HCT116 (cell line): ENCODE data around the gene KLF14. TPM values are rescaled to one million over a fixed set of nuclear protein-coding genes. Genes with fewer than 3 reads are reported as not detected.

ENCODE experiments used
- ATAC-seq: fragments of 200-7000 bp; cut with Tn5 transposase; 2 replicates; pipeline ENCODE4 v1.9.1; 2020; ENCODE audit warnings: mild to moderate bottlenecking, moderate library complexity
- BruUV-seq: library from RNA; stranded (reverse); fragments of 400-500 nt; replicated peaks from 2 replicates; lab custom pipeline; 2021; lab: Mats Ljungman, UMichigan
- CTCF ChIA-PET: fragments of 300-600 bp; sonication (Branson Sonifier 250); formaldehyde crosslinking; loops from one replicate; lab custom pipeline; 2021; ENCODE audit warnings: antibody characterized with exemption; lab: Charles Lee
- POLR2A ChIA-PET: fragments of 300-600, 350-600 bp; sonication (Branson Sonifier 250); formaldehyde crosslinking; loops from one replicate; lab custom pipeline; 2021; ENCODE audit warnings: antibody characterized with exemption; lab: Charles Lee
- RAD21 ChIA-PET, 2 experiments: fragments of 300-600 bp; sonication (Branson Sonifier 250); formaldehyde crosslinking; loops; one replicate each; lab custom pipeline; 2023; ENCODE audit warnings: low total read pairs in 2 of 2; ENCODE audit not compliant: uncharacterized antibody in 2 of 2, unreplicated experiment in 2 of 2, low non-redundant PET in 1 of 2; lab: Charles Lee
- DNase-seq: peaks from one replicate; pipeline ENCODE4 v3.0.0-alpha.2; 2010; ENCODE audit warnings: low read depth, low spot score
- H2AFZ ChIP-seq: fragments of 200-600 bp; shearing (Covaris generic), sonication (generic); 2 replicates; pipeline ENCODE4 v1.6.1; 2017; ENCODE audit warnings: low read depth, mixed run types, mixed read lengths, antibody characterized with exemption, low read length; ENCODE audit not compliant: poor library complexity, severe bottlenecking
- H3K27ac ChIP-seq: 2 replicates; pipeline ENCODE4 v1.5.1; 2012; ENCODE audit warnings: low read depth, low read length
- H3K27me3 ChIP-seq: fragments of 200-600 bp; sonication (generic); 2 replicates; pipeline ENCODE4 v1.6.1; 2016; ENCODE audit warnings: mixed run types, low read length, mixed read lengths; ENCODE audit not compliant: insufficient read depth
- H3K36me3 ChIP-seq, 2 experiments: fragments of 200-500 bp in 1 of 2; fragments of 200-600 bp in 1 of 2; sonication (Bioruptor generic) in 1 of 2; sonication (generic) in 1 of 2; 2 replicates each; pipeline versions ENCODE4 v1.5.1 to v1.6.1; 2014 to 2016; ENCODE audit warnings: low read length in 2 of 2, inconsistent platforms in 1 of 2, mixed read lengths in 1 of 2, mixed run types in 1 of 2; ENCODE audit not compliant: insufficient read depth in 2 of 2, control insufficient read depth in 1 of 2
- H3K4me1 ChIP-seq, 2 experiments: fragments of 200-600 bp in 1 of 2; sonication (generic) in 1 of 2; 2 replicates each; pipeline versions ENCODE4 v1.5.1 to v1.6.1; 2012 to 2017; ENCODE audit warnings: low read length in 2 of 2, inconsistent platforms in 1 of 2, mild to moderate bottlenecking in 1 of 2, mixed read lengths in 1 of 2, mixed run types in 1 of 2, moderate library complexity in 1 of 2; ENCODE audit not compliant: insufficient read depth in 2 of 2, control insufficient read depth in 1 of 2
- H3K4me2 ChIP-seq: fragments of 200-600 bp; sonication (generic); 2 replicates; pipeline ENCODE4 v1.6.1; 2017; ENCODE audit warnings: mixed run types, low read length, mixed read lengths
- H3K4me3 ChIP-seq, 2 experiments: fragments of 200-600 bp in 1 of 2; sonication (generic) in 1 of 2; replicated peaks in 1 of 2; 2 replicates each; pipeline ENCODE4 v1.5.1; 2011 to 2016; ENCODE audit warnings: low read length in 2 of 2, control low read depth in 1 of 2, low read depth in 1 of 2, mild to moderate bottlenecking in 1 of 2, mixed read lengths in 1 of 2, mixed run types in 1 of 2
- H3K79me2 ChIP-seq: fragments of 200-600 bp; sonication (generic); 2 replicates; pipeline ENCODE4 v1.6.1; 2017; ENCODE audit warnings: mild to moderate bottlenecking, mixed run types, low read length, moderate library complexity, mixed read lengths; ENCODE audit not compliant: insufficient read depth
- H3K9ac ChIP-seq: fragments of 200-600 bp; sonication (generic); 2 replicates; pipeline ENCODE4 v1.6.1; 2016; ENCODE audit warnings: low read length, mixed read lengths
- H3K9me2 ChIP-seq: fragments of 200-600 bp; sonication (generic), shearing (Covaris generic); 2 replicates; pipeline ENCODE4 v1.6.1; 2017; ENCODE audit warnings: mixed run types, mild to moderate bottlenecking, moderate library complexity; ENCODE audit not compliant: insufficient read depth
- H3K9me3 ChIP-seq, 2 experiments: fragments of 200-500 bp in 1 of 2; fragments of 200-600 bp in 1 of 2; sonication (Bioruptor generic) in 1 of 2; sonication (generic) in 1 of 2; 2 replicates each; pipeline ENCODE4 v1.6.1; 2014 to 2017; ENCODE audit warnings: low read length in 2 of 2, mixed read lengths in 2 of 2, inconsistent platforms in 1 of 2, low read depth in 1 of 2, mild to moderate bottlenecking in 1 of 2, mixed run types in 1 of 2, moderate library complexity in 1 of 2; ENCODE audit not compliant: control insufficient read depth in 1 of 2, insufficient read depth in 1 of 2
- H4K20me1 ChIP-seq: fragments of 200-600 bp; sonication (generic), shearing (Covaris generic); 2 replicates; pipeline ENCODE4 v1.6.1; 2017; ENCODE audit warnings: mixed run types, mild to moderate bottlenecking, moderate library complexity; ENCODE audit not compliant: insufficient read depth
- CBX3 ChIP-seq: IDR thresholded peaks from 2 replicates; pipeline ENCODE4 v1.6.1; 2012; ENCODE audit warnings: low read depth
- CEBPB ChIP-seq: IDR thresholded peaks from 2 replicates; pipeline ENCODE4 v1.6.1; 2012; ENCODE audit warnings: low read depth
- CTCF ChIP-seq, 3 experiments: fragments of 200-600 bp in 1 of 3; sonication (generic) in 1 of 3; IDR thresholded peaks in 2 of 3; conservative IDR thresholded peaks in 1 of 3; 2 replicates each; pipeline ENCODE4 v1.5.1; 2012 to 2017; ENCODE audit warnings: low read depth in 2 of 3, low read length in 2 of 3, antibody characterized with exemption in 1 of 3, borderline replicate concordance in 1 of 3, control low read depth in 1 of 3, mild to moderate bottlenecking in 1 of 3, mixed read lengths in 1 of 3, mixed run types in 1 of 3, moderate library complexity in 1 of 3; ENCODE audit not compliant: insufficient read depth in 1 of 3
- EGR1 ChIP-seq: IDR thresholded peaks from 2 replicates; pipeline ENCODE4 v1.6.1; 2012; ENCODE audit warnings: low read depth
- ELF1 ChIP-seq: IDR thresholded peaks from 2 replicates; pipeline ENCODE4 v1.6.1; 2012; ENCODE audit warnings: low read depth, borderline replicate concordance
- EZH2 ChIP-seq: fragments of 200-600 bp; sonication (generic); IDR thresholded peaks from 2 replicates; pipeline ENCODE4 v1.6.1; 2017; ENCODE audit warnings: antibody characterized with exemption, mixed run types
- JUND ChIP-seq: IDR thresholded peaks from 2 replicates; pipeline ENCODE4 v1.6.1; 2012
- POLR2A ChIP-seq: IDR thresholded peaks from 2 replicates; pipeline ENCODE4 v1.7.0; 2011; ENCODE audit warnings: borderline replicate concordance; ENCODE audit not compliant: insufficient read depth, insufficient read length; ENCODE audit errors: extremely low read depth
- POLR2AphosphoS5 ChIP-seq: IDR thresholded peaks from 2 replicates; pipeline ENCODE4 v1.6.1; 2011; ENCODE audit warnings: mild to moderate bottlenecking, low read depth, low read length, moderate library complexity
- RAD21 ChIP-seq: IDR thresholded peaks from 2 replicates; pipeline ENCODE4 v1.6.1; 2012; ENCODE audit warnings: low read depth, mild to moderate bottlenecking
- REST ChIP-seq: IDR thresholded peaks from 2 replicates; pipeline ENCODE4 v1.6.1; 2012; ENCODE audit warnings: low read depth
- SP1 ChIP-seq: IDR thresholded peaks from 2 replicates; pipeline ENCODE4 v1.6.1; 2012; ENCODE audit warnings: low read depth
- TCF7L2 ChIP-seq: IDR thresholded peaks from 2 replicates; pipeline ENCODE4 v1.7.0; 2011; ENCODE audit warnings: borderline replicate concordance, inconsistent platforms; ENCODE audit not compliant: insufficient read depth, insufficient read length; ENCODE audit errors: extremely low read depth
- YY1 ChIP-seq: IDR thresholded peaks from 2 replicates; pipeline ENCODE4 v1.6.1; 2011; ENCODE audit warnings: low read length, low read depth, moderate library complexity, mild to moderate bottlenecking; ENCODE audit not compliant: insufficient replicate concordance; ENCODE audit errors: extremely low read depth
- ZBTB33 ChIP-seq: IDR thresholded peaks from 2 replicates; pipeline ENCODE4 v1.6.1; 2011; ENCODE audit warnings: mild to moderate bottlenecking, low read length, moderate library complexity; ENCODE audit not compliant: insufficient replicate concordance; ENCODE audit errors: extremely low read depth
- ZFX ChIP-seq: fragments of 450-650 bp; IDR thresholded peaks from 2 replicates; pipeline ENCODE4 v1.6.1; 2017
- ZNF274 ChIP-seq: fragments of 200-500 bp; sonication (Bioruptor generic); IDR thresholded peaks from 2 replicates; pipeline ENCODE4 v1.6.1; 2014; ENCODE audit warnings: mild to moderate bottlenecking, low read depth, low read length, inconsistent platforms
- intact Hi-C: fragments of 100-400 bp; cut with micrococcal nuclease; formaldehyde crosslinking; loops from 2 replicates; pipeline ENCODE4 v1.10.0; 2022
- total RNA-seq: library from RNA; stranded (reverse); gene quantifications from one replicate; pipeline ENCODE4 v1.2.1, GENCODE V29; 2021; ENCODE audit not compliant: unreplicated experiment
- TF ChIP-seq, protein P1 (sequence below): IDR thresholded peaks from 2 replicates; pipeline ENCODE4 v1.6.1; 2012

The KLF14 gene
- total RNA-seq, 1 experiment from 2014 or later, result 0.93 TPM

DNA sequence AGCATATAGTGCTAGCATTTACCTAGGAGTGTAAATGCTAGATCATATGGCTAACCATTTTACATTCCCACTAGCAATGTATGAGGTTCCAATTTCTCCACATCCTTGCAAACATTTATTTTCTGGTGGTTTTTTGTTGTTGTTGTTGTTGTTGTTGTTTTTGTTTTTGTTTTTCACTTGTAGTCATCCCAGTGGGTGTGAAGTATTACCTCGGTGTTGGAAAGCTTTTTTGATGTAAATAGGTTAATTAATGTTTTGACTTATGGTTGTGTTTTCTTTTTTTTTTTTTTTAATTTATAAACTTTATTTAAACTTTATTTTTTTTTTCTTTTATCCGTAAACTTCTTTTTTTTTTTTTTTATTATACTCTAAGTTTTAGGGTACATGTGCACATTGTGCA is 32.4 kb downstream of the KLF14 start:
- Histone ChIP-seq H3K79me2 (no peaks in the 10 kb centered on the region), H3K27ac (no peak overlapping the region), H3K27me3 (no peaks in the 10 kb centered on the region), H3K9me3 (no peaks in the 10 kb centered on the region), H2AFZ (no peak overlapping the region), H3K36me3 (no peaks in the 10 kb centered on the region), H3K4me3 (no peak overlapping the region), H3K4me2 (no peak overlapping the region), H4K20me1 (no peaks in the 10 kb centered on the region), H3K9ac (no peak overlapping the region), H3K4me1 (no peaks in the 10 kb centered on the region), H3K9me2 (no peaks in the 10 kb centered on the region)
- no TSS peak for BruUV-seq
- POLR2A ChIA-PET, result no interaction called here
- DNase-seq (no peak), ATAC-seq (no peak)
- TF ChIP-seq SP1 (no peak), EGR1 (no peak), ZNF274 (no peak), CTCF (IDR thresholded peaks at IDR 0.05 in 2 of 3, conservative IDR thresholded peaks at IDR 0.05 in 1 of 3; ENCODE audit: borderline replicate concordance in 1 of 3, insufficient read depth in 1 of 3, low read depth in 2 of 3, low read length in 2 of 3) (no peak), ELF1 (no peak), YY1 (no peak), JUND (no peak), EZH2 (no peak), REST (no peak), TCF7L2 (no peak), RAD21 (no peak), CEBPB (no peak), ZFX (no peak), POLR2A (no peak), CBX3 (no peak), ZBTB33 (no peak), POLR2AphosphoS5 (no peak)
- TF ChIP-seq, protein P1, sequence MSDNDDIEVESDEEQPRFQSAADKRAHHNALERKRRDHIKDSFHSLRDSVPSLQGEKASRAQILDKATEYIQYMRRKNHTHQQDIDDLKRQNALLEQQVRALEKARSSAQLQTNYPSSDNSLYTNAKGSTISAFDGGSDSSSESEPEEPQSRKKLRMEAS, result no peak
- RAD21 ChIA-PET, result no interaction called here
- CTCF ChIA-PET, result no interaction called here
- intact Hi-C loops, result no loop called here
